OCI-LY7 (cell line): ENCODE data around the gene IL17RA. TPM values are rescaled to one million over a fixed set of nuclear protein-coding genes. Genes with fewer than 3 reads are reported as not detected.

ENCODE experiments used
- BruUV-seq: library from RNA; stranded (reverse); fragments of 400-500 nt; replicated peaks from 2 replicates; lab custom pipeline; 2021; lab: Mats Ljungman, UMichigan
- CTCF ChIA-PET: fragments of 300-600 bp; sonication (Branson Sonifier 250); formaldehyde crosslinking; loops from one replicate; lab custom pipeline; 2022; ENCODE audit warnings: antibody characterized with exemption; ENCODE audit not compliant: unreplicated experiment; lab: Charles Lee
- POLR2A ChIA-PET: fragments of 300-600 bp; sonication (Branson Sonifier 250); formaldehyde crosslinking; loops from one replicate; lab custom pipeline; 2022; ENCODE audit warnings: antibody characterized with exemption; lab: Charles Lee
- DNase-seq: peaks from one replicate; pipeline ENCODE4 v3.0.0-alpha.2; 2015; ENCODE audit warnings: low spot score
- H2AFZ ChIP-seq: fragments of 200-600 bp; sonication (generic), shearing (Covaris generic); 2 replicates; pipeline ENCODE4 v1.6.1; 2014; ENCODE audit warnings: mild to moderate bottlenecking, antibody characterized with exemption, low read length, moderate library complexity
- H3K27ac ChIP-seq: fragments of 200-600 bp; sonication (generic); 2 replicates; pipeline ENCODE4 v1.5.1; 2014; ENCODE audit warnings: mixed run types, low read depth, mild to moderate bottlenecking, moderate library complexity, low read length, inconsistent platforms; ENCODE audit not compliant: poor library complexity, severe bottlenecking
- H3K36me3 ChIP-seq: fragments of 200-600 bp; sonication (generic); 2 replicates; pipeline ENCODE4 v1.6.1; 2014; ENCODE audit warnings: mild to moderate bottlenecking, antibody characterized with exemption, low read length, moderate library complexity, mixed read lengths; ENCODE audit not compliant: insufficient read depth
- H3K4me1 ChIP-seq: fragments of 200-600 bp; sonication (generic); 2 replicates; pipeline ENCODE4 v1.5.1; 2014; ENCODE audit warnings: mild to moderate bottlenecking, low read length; ENCODE audit not compliant: insufficient read depth, poor library complexity, severe bottlenecking
- H3K4me2 ChIP-seq: fragments of 200-600 bp; sonication (generic); 2 replicates; pipeline ENCODE4 v1.6.1; 2014; ENCODE audit warnings: mild to moderate bottlenecking, low read length
- H3K4me3 ChIP-seq: fragments of 200-600 bp; sonication (generic); 2 replicates; pipeline ENCODE4 v1.5.1; 2014; ENCODE audit warnings: mild to moderate bottlenecking, low read depth, low read length; ENCODE audit not compliant: poor library complexity, severe bottlenecking
- H3K79me2 ChIP-seq: fragments of 200-600 bp; sonication (generic); 2 replicates; pipeline ENCODE4 v1.6.1; 2016; ENCODE audit warnings: low read depth, mild to moderate bottlenecking, low read length, moderate library complexity, mixed read lengths; ENCODE audit not compliant: insufficient read depth
- H3K9me2 ChIP-seq: fragments of 200-600 bp; sonication (generic); 2 replicates; pipeline ENCODE4 v1.6.1; 2016; ENCODE audit warnings: mild to moderate bottlenecking, low read length, mixed read lengths; ENCODE audit not compliant: insufficient read depth
- H3K9me3 ChIP-seq: fragments of 200-600 bp; sonication (generic); 2 replicates; pipeline ENCODE4 v1.6.1; 2014; ENCODE audit warnings: mild to moderate bottlenecking, mixed run types, low read length, mixed read lengths
- H4K20me1 ChIP-seq: fragments of 200-600 bp; sonication (generic); 2 replicates; pipeline ENCODE4 v1.6.1; 2014; ENCODE audit warnings: mild to moderate bottlenecking, antibody characterized with exemption, low read length, moderate library complexity, mixed read lengths; ENCODE audit not compliant: insufficient read depth
- EZH2phosphoT487 ChIP-seq: fragments of 200-600 bp; sonication (generic); IDR thresholded peaks from 2 replicates; pipeline ENCODE4 v1.6.1; 2018; ENCODE audit warnings: low read depth, borderline replicate concordance, mild to moderate bottlenecking, mixed run types, antibody characterized with exemption, low read length, moderate library complexity, mixed read lengths
- intact Hi-C: fragments of 100-400 bp; cut with micrococcal nuclease; formaldehyde crosslinking; loops from one replicate; pipeline ENCODE4 v1.10.0; 2022; ENCODE audit not compliant: unreplicated experiment
- total RNA-seq, 2 experiments: library from RNA; depleted of rRNA in 1 of 2; stranded (reverse); fragments of >200 nt in 1 of 2; shearing (Covaris generic) in 1 of 2; gene quantifications; 2 replicates each; pipeline ENCODE4 v1.2.3, GENCODE V29; 2014 to 2022
- TF ChIP-seq, protein P1 (sequence below): fragments of 200-600 bp; sonication (generic); conservative IDR thresholded peaks from 2 replicates; pipeline ENCODE4 v1.5.1; 2014; ENCODE audit warnings: mild to moderate bottlenecking, antibody characterized with exemption, low read length, moderate library complexity, mixed read lengths

The IL17RA gene
- total RNA-seq, 2 experiments from 2014 or later: 7.8 to 10.9 TPM

- Histone ChIP-seq H3K4me3 (no peak overlapping the region), H4K20me1 (no peaks in the 10 kb centered on the region), H3K4me2 (no peak overlapping the region), H3K9me2 (no peaks in the 10 kb centered on the region), H3K79me2 (no peaks in the 10 kb centered on the region), H3K27ac (no peak overlapping the region), H3K36me3 (peaks cover 9% of the 10 kb centered on the region; the same call in 1 of the 2 replicates), H3K4me1 (peaks cover 3% of the 10 kb centered on the region), H3K9me3 (no peaks in the 10 kb centered on the region), H2AFZ (no peak overlapping the region)
- BruUV-seq: no TSS peak
- ChIA-PET POLR2A (interaction anchor here (0.6 kb wide), 1 partner anchor 683 kb away, joined by 5 read pairs; no protein-coding TSS in a partner anchor), CTCF (interaction anchor here (0.6 kb wide), 1 partner anchor 52 kb away, joined by 3 read pairs; no protein-coding TSS in a partner anchor)
- intact Hi-C loops: no loop called here
- no peak for DNase-seq
- TF ChIP-seq EZH2phosphoT487: no peak
These were observed 21.2 kb upstream of the IL17RA start for GRCh38 chr22:17063411-17064106.

- CTCF ChIA-PET: no interaction called here
- H2AFZ ChIP-seq: no peak overlapping the region
- H3K9me3 ChIP-seq: no peaks in the 10 kb centered on the region
- no peaks in the 10 kb centered on the region for H3K79me2 ChIP-seq
- 0 out of 2 replicates have a peak, but pooled peaks cover 7% of the 10 kb centered on the region for H3K36me3 ChIP-seq
- intact Hi-C loops: no loop called here
- no peaks in the 10 kb centered on the region for H3K9me2 ChIP-seq
- no peak overlapping the region for H3K27ac ChIP-seq
- TF ChIP-seq EZH2phosphoT487: no peak
- TF ChIP-seq, protein P1, sequence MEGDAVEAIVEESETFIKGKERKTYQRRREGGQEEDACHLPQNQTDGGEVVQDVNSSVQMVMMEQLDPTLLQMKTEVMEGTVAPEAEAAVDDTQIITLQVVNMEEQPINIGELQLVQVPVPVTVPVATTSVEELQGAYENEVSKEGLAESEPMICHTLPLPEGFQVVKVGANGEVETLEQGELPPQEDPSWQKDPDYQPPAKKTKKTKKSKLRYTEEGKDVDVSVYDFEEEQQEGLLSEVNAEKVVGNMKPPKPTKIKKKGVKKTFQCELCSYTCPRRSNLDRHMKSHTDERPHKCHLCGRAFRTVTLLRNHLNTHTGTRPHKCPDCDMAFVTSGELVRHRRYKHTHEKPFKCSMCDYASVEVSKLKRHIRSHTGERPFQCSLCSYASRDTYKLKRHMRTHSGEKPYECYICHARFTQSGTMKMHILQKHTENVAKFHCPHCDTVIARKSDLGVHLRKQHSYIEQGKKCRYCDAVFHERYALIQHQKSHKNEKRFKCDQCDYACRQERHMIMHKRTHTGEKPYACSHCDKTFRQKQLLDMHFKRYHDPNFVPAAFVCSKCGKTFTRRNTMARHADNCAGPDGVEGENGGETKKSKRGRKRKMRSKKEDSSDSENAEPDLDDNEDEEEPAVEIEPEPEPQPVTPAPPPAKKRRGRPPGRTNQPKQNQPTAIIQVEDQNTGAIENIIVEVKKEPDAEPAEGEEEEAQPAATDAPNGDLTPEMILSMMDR: no peak
- H3K4me2 ChIP-seq: no peak overlapping the region
- BruUV-seq: no TSS peak
- POLR2A ChIA-PET: no interaction called here
- DNase-seq: no peak
- H4K20me1 ChIP-seq: no peaks in the 10 kb centered on the region
- H3K4me1 ChIP-seq: peaks cover 3% of the 10 kb centered on the region
- no peak overlapping the region for H3K4me3 ChIP-seq
These were observed 20.2 kb upstream of the IL17RA start for GRCh38 chr22:17064498-17065100.

DNA sequence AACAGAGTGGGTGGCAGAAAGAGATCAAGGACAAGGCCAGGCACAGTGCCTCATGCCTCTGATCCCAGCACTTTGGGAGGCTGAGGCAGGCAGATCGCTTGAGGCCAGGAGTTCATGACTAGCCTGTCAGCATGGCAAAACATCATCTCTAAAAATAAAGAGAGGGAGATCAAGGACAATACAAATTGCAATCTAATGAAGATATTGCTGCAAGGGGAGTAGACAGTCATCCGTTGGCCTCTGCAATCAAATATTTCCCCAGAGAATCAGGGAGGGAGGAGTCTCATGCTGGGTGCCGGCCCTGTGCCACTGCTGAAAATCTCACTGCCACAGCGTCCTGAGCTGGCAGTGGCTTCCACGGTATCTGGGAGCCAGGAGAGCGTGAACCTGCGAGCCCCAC is 19.4 kb upstream of the IL17RA start:
- Histone ChIP-seq H4K20me1 (no peaks in the 10 kb centered on the region), H3K36me3 (0 out of 2 replicates have a peak, but pooled peaks cover 7% of the 10 kb centered on the region), H3K4me1 (peaks cover 3% of the 10 kb centered on the region), H3K4me2 (no peak overlapping the region), H3K79me2 (no peaks in the 10 kb centered on the region), H2AFZ (no peak overlapping the region), H3K9me3 (no peaks in the 10 kb centered on the region), H3K4me3 (no peak overlapping the region), H3K27ac (no peak overlapping the region), H3K9me2 (no peaks in the 10 kb centered on the region)
- no peak for TF ChIP-seq EZH2phosphoT487
- TF ChIP-seq, protein P1: no peak
- DNase-seq: no peak
- ChIA-PET CTCF (no interaction called here), POLR2A (no interaction called here)
- intact Hi-C loops: no loop called here
- BruUV-seq: no TSS peak
